Adrenal gland (tissue), 12 donors: Measurements from ENCODE around the gene ETFA. TPM values are rescaled to one million over a fixed set of nuclear protein-coding genes. Genes with fewer than 3 reads are reported as not detected.

Source experiments
- DNase-seq, 7 donors: peaks; one replicate each; pipeline ENCODE4 v3.0.0-alpha.2; 2019 to 2020
- H3K27ac ChIP-seq, 5 donors: fragments of 200-600 bp; sonication (generic) in 4 of 5; 1 replicate in 3 of 5; 2 replicates in 2 of 5; pipeline versions ENCODE4 v1.5.1 to v1.8.0; 2016 to 2020; ENCODE audit warnings: mild to moderate bottlenecking in 1 of 5
- H3K27me3 ChIP-seq: fragments of 200-600 bp; 2 replicates; pipeline ENCODE4 v1.8.0; 2021
- H3K36me3 ChIP-seq, 2 donors: fragments of 200-600 bp; replicated peaks in 1 of 2; 1 replicate in 1 of 2; 2 replicates in 1 of 2; pipeline versions ENCODE4 v1.5.1 to v1.8.0; 2018 to 2022
- H3K4me1 ChIP-seq, 2 donors: fragments of 200-600 bp; replicated peaks in 1 of 2; 1 replicate in 1 of 2; 2 replicates in 1 of 2; pipeline versions ENCODE4 v1.5.1 to v1.8.0; 2018 to 2021
- H3K4me3 ChIP-seq, 4 donors: fragments of 200-600 bp; sonication (generic) in 3 of 4; one replicate each; pipeline ENCODE4 v1.5.1; 2016 to 2018
- H3K9me3 ChIP-seq, 3 donors: fragments of 200-600 bp; sonication (generic) in 1 of 3; replicated peaks in 1 of 3; 1 replicate in 2 of 3; 2 replicates in 1 of 3; pipeline versions ENCODE4 v1.5.1 to v1.8.0; 2016 to 2021
- CTCF ChIP-seq, 6 experiments: fragments of 450-650 bp in 4 of 6; fragments of 200-600 bp in 2 of 6; sonication (generic) in 1 of 6; IDR thresholded peaks; 1 replicate in 5 of 6; 2 replicates in 1 of 6; pipeline versions ENCODE4 v1.5.1 to v1.8.0; 2016 to 2021; ENCODE audit warnings: antibody characterized with exemption in 6 of 6, mild to moderate bottlenecking in 2 of 6, moderate library complexity in 1 of 6
- POLR2A ChIP-seq, 2 donors: fragments of 450-650 bp; IDR thresholded peaks; one replicate each; pipeline ENCODE4 v1.6.1; 2017; ENCODE audit warnings: antibody characterized with exemption in 2 of 2, mild to moderate bottlenecking in 2 of 2, moderate library complexity in 1 of 2
- WGBS, 4 donors: extraction: QIAGEN DNeasy Blood & Tissue Kit in 2 of 4; methylation state at CpG; one replicate each; pipeline versions ENCODE4 v1.1.5 to v1.1.7; 2013 to 2017; 5-methylcytosine and 5-hydroxymethylcytosine counted together
- intact Hi-C, 2 donors: fragments of 100-400 bp; cut with DNase I; formaldehyde crosslinking; loops; one replicate each; pipeline versions ENCODE4 v1.14.1 to v1.15.0; 2022 to 2023
- polyA plus RNA-seq, 3 donors: library from polyadenylated mRNA; stranded (reverse); fragments of 200-250 nt in 2 of 3; fragments of 350-450 nt in 1 of 3; fragmentation: Illumina TruSeq in 1 of 3; extraction: RNeasy Lipid Tissue Mini Kit (QIAGEN cat#74804) in 1 of 3; gene quantifications; one replicate each; pipeline ENCODE4 v1.2.3, GENCODE V29; 2013 to 2014
- total RNA-seq, 9 donors: library from RNA; depleted of rRNA in 4 of 9; stranded (reverse); fragments of >200 nt in 4 of 9; fragments of 120-200 nt in 1 of 9; fragmentation: NEBNext Ultra II Directional in 1 of 9; extraction: Animal tissue kit (Norgen Biotek cat#: 25700) in 1 of 9; gene quantifications; one replicate each; pipeline versions ENCODE4 v1.1.0 to v1.2.4, GENCODE V29; 2013 to 2023
- donor health status: healthy with polysubstance abuse.
- donor health status: Bipolar disorder and iron deficiency.
- donor health status: DM: yes; HTN: yes; CAD: no.
- donor health status: DM: no; HTN: no; CAD: no.
- donor health status: DM: no; HTN: no; CAD: no.
- donor health status: DM: yes; HTN: yes; CAD: no.

ETFA gene
- total and polyA plus RNA-seq, 12 donors: 50.0 to 339 (median 187) TPM

- Histone ChIP-seq H3K27ac (no peak overlapping the region), H3K36me3 (no peaks in the 10 kb centered on the region), H3K4me3 (no peak overlapping the region), H3K4me1 (no peaks in the 10 kb centered on the region), H3K27me3 (peaks cover 13% of the 10 kb centered on the region), H3K9me3 (no peaks in the 10 kb centered on the region)
- 58 to 78% (median 68%) methylated on average over 3 of the region's 3 CpGs for WGBS, 4 donors
- intact Hi-C loops: no loop called here
- DNase-seq: no peak
- no peak for TF ChIP-seq POLR2A (IDR thresholded peaks at IDR 0.05)
- TF ChIP-seq CTCF (IDR thresholded peaks at IDR 0.05): no peak
Observed at GRCh38 chr15:76324066-76324465, 12.8 kb upstream of the ETFA start.

- Histone ChIP-seq H3K27me3 (peaks cover 9% of the 10 kb centered on the region), H3K27ac (no peak overlapping the region), H3K36me3 (no peaks in the 10 kb centered on the region), H3K4me1 (no peaks in the 10 kb centered on the region), H3K4me3 (no peak overlapping the region), H3K9me3 (no peaks in the 10 kb centered on the region)
- no peak for DNase-seq
- TF ChIP-seq POLR2A (IDR thresholded peaks at IDR 0.05) (no peak), CTCF (IDR thresholded peaks at IDR 0.05) (no peak)
- intact Hi-C loops: no loop called here
- WGBS, 4 donors: 39 to 52% (median 46%) methylated on average over 5 of the region's 5 CpGs
Observed at GRCh38 chr15:76321602-76322001, 10.3 kb upstream of the ETFA start.

- intact Hi-C loops: no loop called here
- Histone ChIP-seq H3K9me3 (no peaks in the 10 kb centered on the region), H3K4me1 (no peaks in the 10 kb centered on the region), H3K4me3 (no peak overlapping the region), H3K27me3 (peaks cover 5% of the 10 kb centered on the region), H3K27ac (no peak overlapping the region), H3K36me3 (no peaks in the 10 kb centered on the region)
- TF ChIP-seq CTCF (IDR thresholded peaks at IDR 0.05) (no peak), POLR2A (IDR thresholded peaks at IDR 0.05) (no peak)
- WGBS, 4 donors: 58 to 73% (median 67%) methylated on average over 10 of the region's 10 CpGs
- DNase-seq: no peak
Observed at GRCh38 chr15:76321171-76321570, 9.9 kb upstream of the ETFA start.

- Histone ChIP-seq H3K4me3 (no peak overlapping the region), H3K36me3 (no peaks in the 10 kb centered on the region), H3K4me1 (no peaks in the 10 kb centered on the region), H3K27me3 (no peaks in the 10 kb centered on the region), H3K9me3 (no peaks in the 10 kb centered on the region), H3K27ac (no peak overlapping the region)
- TF ChIP-seq POLR2A (IDR thresholded peaks at IDR 0.05): no peak
- TF ChIP-seq CTCF (IDR thresholded peaks at IDR 0.05): no peak
- no peak for DNase-seq
- intact Hi-C loops: no loop called here
- 86 to 92% (median 91%) methylated on average over 6 of the region's 6 CpGs for WGBS, 4 donors
Observed at GRCh38 chr15:76320012-76320411, 8.7 kb upstream of the ETFA start.
